Upper lobe of left lung (tissue), 4 donors: ENCODE data around the gene SDS.

ENCODE experiments used
- EP300 ChIP-seq, 4 donors: sonication (generic); formaldehyde crosslinking; IDR thresholded peaks; one replicate each; pipeline ENCODE4 v1.5.1; 2017; ENCODE audit warnings: antibody characterized with exemption in 4 of 4, control low read depth in 2 of 4
- POLR2A ChIP-seq, 4 donors: fragments of 450-650 bp; IDR thresholded peaks; one replicate each; pipeline ENCODE4 v1.5.1; 2016 to 2017; ENCODE audit warnings: antibody characterized with exemption in 4 of 4, mild to moderate bottlenecking in 2 of 4
- POLR2AphosphoS5 ChIP-seq, 2 donors: sonication (generic); formaldehyde crosslinking; IDR thresholded peaks; one replicate each; pipeline ENCODE4 v1.5.1; 2017; ENCODE audit warnings: antibody characterized with exemption in 2 of 2
- TF ChIP-seq, protein P1 (sequence below), 6 experiments: fragments of 450-650 bp in 4 of 6; fragments of 200-600 bp in 2 of 6; sonication (generic) in 2 of 6; IDR thresholded peaks; one replicate each; pipeline ENCODE4 v1.5.1; 2016 to 2019; ENCODE audit warnings: antibody characterized with exemption in 6 of 6

DNA sequence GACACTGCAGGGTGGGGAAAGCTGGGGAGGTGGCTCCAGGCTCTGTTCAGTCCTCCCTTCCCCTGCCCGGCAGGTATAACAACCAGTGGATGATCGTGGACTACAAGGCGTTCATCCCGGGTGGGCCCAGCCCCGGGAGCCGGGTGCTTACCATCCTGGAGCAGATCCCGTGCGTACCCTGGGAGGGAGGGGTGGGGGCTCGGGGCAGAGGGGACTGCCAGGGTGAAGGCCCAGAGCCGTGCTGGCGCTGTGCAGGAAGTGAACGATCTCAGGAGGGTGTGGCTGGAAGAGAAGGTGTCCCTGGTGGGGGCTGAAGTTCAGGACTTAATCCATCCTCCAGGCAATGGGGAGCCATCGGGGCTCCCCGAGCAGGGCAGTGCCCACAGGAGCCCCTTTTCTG, 18.9 kb downstream of the SDS start:
- TF ChIP-seq, protein P1, sequence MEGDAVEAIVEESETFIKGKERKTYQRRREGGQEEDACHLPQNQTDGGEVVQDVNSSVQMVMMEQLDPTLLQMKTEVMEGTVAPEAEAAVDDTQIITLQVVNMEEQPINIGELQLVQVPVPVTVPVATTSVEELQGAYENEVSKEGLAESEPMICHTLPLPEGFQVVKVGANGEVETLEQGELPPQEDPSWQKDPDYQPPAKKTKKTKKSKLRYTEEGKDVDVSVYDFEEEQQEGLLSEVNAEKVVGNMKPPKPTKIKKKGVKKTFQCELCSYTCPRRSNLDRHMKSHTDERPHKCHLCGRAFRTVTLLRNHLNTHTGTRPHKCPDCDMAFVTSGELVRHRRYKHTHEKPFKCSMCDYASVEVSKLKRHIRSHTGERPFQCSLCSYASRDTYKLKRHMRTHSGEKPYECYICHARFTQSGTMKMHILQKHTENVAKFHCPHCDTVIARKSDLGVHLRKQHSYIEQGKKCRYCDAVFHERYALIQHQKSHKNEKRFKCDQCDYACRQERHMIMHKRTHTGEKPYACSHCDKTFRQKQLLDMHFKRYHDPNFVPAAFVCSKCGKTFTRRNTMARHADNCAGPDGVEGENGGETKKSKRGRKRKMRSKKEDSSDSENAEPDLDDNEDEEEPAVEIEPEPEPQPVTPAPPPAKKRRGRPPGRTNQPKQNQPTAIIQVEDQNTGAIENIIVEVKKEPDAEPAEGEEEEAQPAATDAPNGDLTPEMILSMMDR (IDR thresholded peaks at IDR 0.05), result no peak
- TF ChIP-seq POLR2A (IDR thresholded peaks at IDR 0.05) (no peak), EP300 (IDR thresholded peaks at IDR 0.05) (no peak), POLR2AphosphoS5 (IDR thresholded peaks at IDR 0.05) (no peak)
